H1 (cell line): ENCODE measurements around the gene MXRA7. TPM values are rescaled to one million over a fixed set of nuclear protein-coding genes. Genes with fewer than 3 reads are reported as not detected.

Source experiments
- CTCF ChIA-PET: fragments of 300-600 bp; sonication (Branson Sonifier 250); formaldehyde crosslinking; loops from one replicate; lab custom pipeline; 2021; ENCODE audit not compliant: partially characterized antibody; lab: Charles Lee
- POLR2A ChIA-PET: fragments of 300-600 bp; sonication (Branson Sonifier 250); formaldehyde crosslinking; loops from one replicate; lab custom pipeline; 2021; ENCODE audit warnings: inconsistent platforms; ENCODE audit not compliant: partially characterized antibody; lab: Charles Lee
- DNase-seq, 2 experiments: peaks; one replicate each; pipeline versions ENCODE4 v3.0.0 to v3.0.0-alpha.2; 2010 to 2022; ENCODE audit warnings: low spot score in 2 of 2, low read depth in 1 of 2, mixed read lengths in 1 of 2
- FAIRE-seq: peaks from 2 replicates; lab custom pipeline; 2011; peaks lifted over from hg19 to GRCh38; lab: Jason Lieb, UNC
- H2AFZ ChIP-seq: 2 replicates; pipeline ENCODE4 v1.8.1; 2012; ENCODE audit warnings: low read length, inconsistent platforms
- H2AK5ac ChIP-seq: 2 replicates; pipeline ENCODE4 v1.6.1; 2013; ENCODE audit warnings: low read depth, low read length
- H2BK120ac ChIP-seq: replicated peaks from 2 replicates; pipeline ENCODE3; 2013; ENCODE audit warnings: low read depth, low read length, inconsistent platforms
- H2BK12ac ChIP-seq: 2 replicates; pipeline ENCODE4 v1.6.1; 2013; ENCODE audit warnings: low read depth, low read length
- H2BK15ac ChIP-seq: 2 replicates; pipeline ENCODE4 v1.6.1; 2013; ENCODE audit warnings: low read length
- H2BK20ac ChIP-seq: 2 replicates; pipeline ENCODE4 v1.6.1; 2013; ENCODE audit warnings: low read length
- H2BK5ac ChIP-seq: 2 replicates; pipeline ENCODE4 v1.6.1; 2013; ENCODE audit warnings: low read depth, low read length
- H3K14ac ChIP-seq: 2 replicates; pipeline ENCODE4 v1.6.1; 2013; ENCODE audit warnings: inconsistent platforms; ENCODE audit not compliant: insufficient read length
- H3K18ac ChIP-seq: 2 replicates; pipeline ENCODE4 v1.6.1; 2013; ENCODE audit warnings: low read length; ENCODE audit errors: extremely low read depth
- H3K23ac ChIP-seq: 2 replicates; pipeline ENCODE4 v1.6.1; 2013; ENCODE audit warnings: inconsistent platforms; ENCODE audit not compliant: insufficient read length
- H3K23me2 ChIP-seq: 2 replicates; pipeline ENCODE4 v1.6.1; 2013; ENCODE audit warnings: low read depth, low read length
- H3K27ac ChIP-seq: 2 replicates; pipeline ENCODE4 v1.6.1; 2011; ENCODE audit warnings: low read depth, low read length, inconsistent platforms
- H3K27me3 ChIP-seq, 4 experiments: replicated peaks in 1 of 4; 1 replicate in 1 of 4; 2 replicates in 3 of 4; pipeline versions ENCODE4 v1.6.1 to v1.8.1; 2011 to 2013; ENCODE audit warnings: low read length in 3 of 4, mild to moderate bottlenecking in 3 of 4, inconsistent platforms in 2 of 4, mixed read lengths in 2 of 4, moderate library complexity in 1 of 4; ENCODE audit not compliant: control insufficient read depth in 3 of 4, insufficient read depth in 3 of 4; ENCODE audit errors: extremely low read depth in 1 of 4
- H3K36me3 ChIP-seq, 4 experiments: 2 replicates each; pipeline versions ENCODE4 v1.6.1 to v1.8.1; 2011 to 2013; ENCODE audit warnings: mild to moderate bottlenecking in 4 of 4, low read length in 3 of 4, moderate library complexity in 2 of 4, control low read depth in 1 of 4, inconsistent platforms in 1 of 4; ENCODE audit not compliant: insufficient read depth in 4 of 4, control insufficient read depth in 2 of 4
- H3K4ac ChIP-seq: replicated peaks from 2 replicates; pipeline ENCODE3; 2013; ENCODE audit warnings: low read length, low read depth, mixed read lengths, inconsistent platforms; ENCODE audit not compliant: insufficient read length
- H3K4me1 ChIP-seq, 4 experiments: replicated peaks in 1 of 4; 1 replicate in 1 of 4; 2 replicates in 3 of 4; pipeline versions ENCODE4 v1.6.1 to v1.8.1; 2011 to 2013; ENCODE audit warnings: low read length in 3 of 4, inconsistent platforms in 2 of 4, mixed read lengths in 1 of 4; ENCODE audit not compliant: insufficient read depth in 4 of 4, control insufficient read depth in 3 of 4
- H3K4me2 ChIP-seq, 2 experiments: 2 replicates each; pipeline versions ENCODE4 v1.6.1 to v1.8.1; 2011 to 2013; ENCODE audit warnings: low read depth in 2 of 2, low read length in 2 of 2, control low read depth in 1 of 2, inconsistent platforms in 1 of 2, mild to moderate bottlenecking in 1 of 2; ENCODE audit not compliant: insufficient read depth in 1 of 2
- H3K4me3 ChIP-seq, 4 experiments: fragments of 200-600, 300-600 bp in 1 of 4; sonication (generic), shearing (Covaris generic), sonication (Bioruptor Twin) in 1 of 4; 2 replicates each; pipeline versions ENCODE4 v1.5.1 to v1.8.1; 2011 to 2016; ENCODE audit warnings: low read length in 4 of 4, low read depth in 3 of 4, control low read depth in 2 of 4, inconsistent platforms in 2 of 4, mild to moderate bottlenecking in 2 of 4, mixed read lengths in 1 of 4, moderate library complexity in 1 of 4; ENCODE audit not compliant: insufficient read depth in 2 of 4; ENCODE audit errors: extremely low read depth in 1 of 4
- H3K56ac ChIP-seq: replicated peaks from 2 replicates; pipeline ENCODE3; 2013; ENCODE audit warnings: low read depth, mild to moderate bottlenecking, mixed read lengths, low read length, inconsistent platforms; ENCODE audit not compliant: insufficient read length
- H3K79me1 ChIP-seq: 2 replicates; pipeline ENCODE4 v1.6.1; 2013; ENCODE audit warnings: low read depth, low read length, control low read depth
- H3K79me2 ChIP-seq, 2 experiments: 2 replicates each; pipeline versions ENCODE4 v1.6.1 to v1.8.1; 2012 to 2013; ENCODE audit warnings: low read length in 2 of 2, mild to moderate bottlenecking in 2 of 2, inconsistent platforms in 1 of 2; ENCODE audit not compliant: insufficient read depth in 2 of 2, control insufficient read depth in 1 of 2
- H3K9ac ChIP-seq, 4 experiments: replicated peaks in 1 of 4; 1 replicate in 1 of 4; 2 replicates in 3 of 4; pipeline versions ENCODE4 v1.6.1 to v1.8.1; 2011 to 2013; ENCODE audit warnings: low read depth in 3 of 4, low read length in 3 of 4, control low read depth in 2 of 4, mild to moderate bottlenecking in 2 of 4, moderate library complexity in 2 of 4, inconsistent platforms in 1 of 4; ENCODE audit errors: extremely low read depth in 1 of 4
- H3K9me3 ChIP-seq, 2 experiments: 2 replicates each; pipeline versions ENCODE4 v1.6.1 to v1.8.1; 2012 to 2013; ENCODE audit warnings: mild to moderate bottlenecking in 2 of 2, moderate library complexity in 2 of 2, control low read depth in 1 of 2, inconsistent platforms in 1 of 2, low read depth in 1 of 2, low read length in 1 of 2, mixed read lengths in 1 of 2; ENCODE audit not compliant: insufficient read depth in 2 of 2
- H4K20me1 ChIP-seq, 2 experiments: replicated peaks in 1 of 2; 2 replicates each; pipeline versions ENCODE3 to v1.8.1; 2011 to 2013; ENCODE audit warnings: inconsistent platforms in 2 of 2, low read length in 2 of 2, mild to moderate bottlenecking in 1 of 2; ENCODE audit not compliant: insufficient read depth in 2 of 2, control insufficient read depth in 1 of 2
- H4K5ac ChIP-seq: 2 replicates; pipeline ENCODE4 v1.6.1; 2013; ENCODE audit warnings: low read length, low read depth, mixed read lengths, inconsistent platforms; ENCODE audit not compliant: insufficient read length
- H4K8ac ChIP-seq: 2 replicates; pipeline ENCODE4 v1.8.0; 2013; ENCODE audit warnings: mild to moderate bottlenecking, moderate library complexity, low read length, inconsistent platforms; ENCODE audit not compliant: insufficient read depth; ENCODE audit errors: extremely low read depth
- H4K91ac ChIP-seq: replicated peaks from 2 replicates; pipeline ENCODE3; 2013; ENCODE audit warnings: low read length, mixed read lengths, inconsistent platforms; ENCODE audit not compliant: insufficient read length
- BACH1 ChIP-seq: IDR thresholded peaks from 2 replicates; pipeline ENCODE4 v1.6.1; 2012; ENCODE audit warnings: low read length, improper control_type of control experiment
- EP300 ChIP-seq, 2 experiments: IDR thresholded peaks; 1 replicate in 1 of 2; 2 replicates in 1 of 2; pipeline ENCODE4 v1.6.1; 2011 to 2012; ENCODE audit warnings: low read depth in 2 of 2, low read length in 2 of 2, mild to moderate bottlenecking in 2 of 2, borderline replicate concordance in 1 of 2, inconsistent platforms in 1 of 2, moderate library complexity in 1 of 2
- GABPA ChIP-seq: IDR thresholded peaks from 2 replicates; pipeline ENCODE4 v1.6.1; 2011; ENCODE audit warnings: mild to moderate bottlenecking, low read length, moderate library complexity, borderline replicate concordance; ENCODE audit not compliant: insufficient read depth
- HDAC6 ChIP-seq: IDR thresholded peaks from one replicate; pipeline ENCODE4 v1.7.1; 2012; ENCODE audit warnings: low read depth, mild to moderate bottlenecking, inconsistent platforms, low read length, moderate library complexity
- KDM1A ChIP-seq: fragments of 200-600, 300-600 bp; sonication (generic); IDR thresholded peaks from 2 replicates; pipeline ENCODE4 v1.7.1; 2016; ENCODE audit warnings: mild to moderate bottlenecking, low read length, borderline replicate concordance
- MAX ChIP-seq: IDR thresholded peaks from 2 replicates; pipeline ENCODE4 v1.6.1; 2012; ENCODE audit warnings: inconsistent platforms
- NRF1 ChIP-seq: IDR thresholded peaks from 2 replicates; pipeline ENCODE4 v1.6.1; 2011; ENCODE audit warnings: mild to moderate bottlenecking, low read depth, low read length, improper control_type of control experiment
- PHF8 ChIP-seq: fragments of 200-600 bp; sonication (generic); conservative IDR thresholded peaks from 2 replicates; pipeline ENCODE4 v1.7.1; 2012; ENCODE audit warnings: low read depth, mild to moderate bottlenecking, inconsistent platforms, low read length, moderate library complexity
- RAD21 ChIP-seq, 2 experiments: IDR thresholded peaks in 1 of 2; conservative IDR thresholded peaks in 1 of 2; 2 replicates each; pipeline ENCODE4 v1.6.1; 2011; ENCODE audit warnings: low read depth in 2 of 2, low read length in 2 of 2, improper control_type of control experiment in 1 of 2, inconsistent platforms in 1 of 2, mild to moderate bottlenecking in 1 of 2, moderate library complexity in 1 of 2
- SIRT6 ChIP-seq: IDR thresholded peaks from one replicate; pipeline ENCODE4 v1.7.1; 2012; ENCODE audit warnings: low read length, inconsistent platforms
- USF2 ChIP-seq: IDR thresholded peaks from 2 replicates; pipeline ENCODE4 v1.6.1; 2011; ENCODE audit warnings: low read length, improper control_type of control experiment
- WGBS, 2 experiments: shearing (Covaris generic) in 1 of 2; methylation state at CpG; one replicate each; pipeline versions ENCODE4 v1.1.6 to v1.1.7; 2013 to 2015; ENCODE audit warnings: low lambda C conversion rate in 2 of 2, mixed read lengths in 2 of 2, inconsistent platforms in 1 of 2, low coverage in 1 of 2, missing lambda C conversion rate in 1 of 2; ENCODE audit not compliant: insufficient replicate concordance in 2 of 2, insufficient coverage in 1 of 2, insufficient read length in 1 of 2; ENCODE audit errors: extremely low coverage in 1 of 2, missing lambda C conversion rate in 1 of 2; 5-methylcytosine and 5-hydroxymethylcytosine counted together
- polyA plus RNA-seq, 7 experiments: library from polyadenylated mRNA; depleted of rRNA in 3 of 7; stranded (reverse) in 5 of 7; unstranded in 2 of 7; fragments of >200 nt in 5 of 7; fragments of 200-250 nt in 2 of 7; gene quantifications; 1 replicate in 5 of 7; 2 replicates in 1 of 7; 4 replicates in 1 of 7; pipeline versions ENCODE4 v1.2.1 to v1.2.3, GENCODE V29; 2011 to 2013; ENCODE audit warnings: missing spikeins in 2 of 7, mixed read lengths in 2 of 7
- total RNA-seq: library from RNA; stranded (reverse); fragmentation: NEBNext Ultra II Directional; extraction: Animal tissue kit (Norgen Biotek cat#: 25700); gene quantifications from 2 replicates; pipeline ENCODE4 v1.2.1, GENCODE V29; 2021

Gene MXRA7
- total and polyA plus RNA-seq, 2 of the 8 experiments (the other 6 are each of a cell fraction or from before 2014, with no cell fraction given) = 17.8 to 26.6 TPM

- POLR2A ChIA-PET = interaction anchor here (0.8 to 1.5 kb wide), 6 partner anchors 8 to 142 kb away, joined by 3 to 4 read pairs (median 3); no protein-coding TSS in a partner anchor
- Histone ChIP-seq H4K5ac (no peak overlapping the region), H2BK15ac (no peak overlapping the region; the same call in 1 of the 2 replicates), H4K20me1 (no peaks in the 10 kb centered on the region), H2AK5ac (no peak overlapping the region), H2BK20ac (no peak overlapping the region), H3K56ac (no peak overlapping the region), H2AFZ (no peak overlapping the region), H3K23ac (no peak overlapping the region), H3K36me3 (no peaks in the 10 kb centered on the region), H2BK120ac (no peak overlapping the region), H3K79me1 (peaks cover 3% of the 10 kb centered on the region; the same call in 1 of the 2 replicates), H3K79me2 (no peaks in the 10 kb centered on the region), H4K91ac (peak overlapping the region; percentile 54), H3K4me2 (peak overlapping the region; percentile 8 to 27; a peak in 2 of 4 replicates), H3K4ac (no peak overlapping the region), H2BK5ac (peak overlapping the region; percentile 67; the same call in 1 of the 2 replicates), H3K27ac (no peak overlapping the region), H3K23me2 (no peaks in the 10 kb centered on the region), H3K18ac (peak overlapping the region; percentile 85; the same call in 1 of the 2 replicates), H2BK12ac (no peak overlapping the region), H3K4me3 (no peak overlapping the region), H3K4me1 (peaks cover 0 to 29% (median 23%) of the 10 kb centered on the region in 4 experiments; a peak in 6 of 7 replicates), H3K14ac (no peak overlapping the region), H3K9me3 (no peaks in the 10 kb centered on the region), H3K27me3 (no peaks in the 10 kb centered on the region; a peak in 1 of 7 replicates), H4K8ac (no peak overlapping the region; the same call in 1 of the 2 replicates), H3K9ac (no peak overlapping the region; a peak in 1 of 7 replicates)
- WGBS, 2 experiments = 82% methylated on average over 11 of the region's 11 CpGs; no CpG with 5 or more reads in 1 of the 2 experiments
- DNase-seq (no peak), FAIRE-seq (no peak)
- CTCF ChIA-PET = interaction anchor here (0.7 to 3.9 kb wide), 7 partner anchors 8 to 77 kb away, joined by 3 to 24 read pairs (median 7); no protein-coding TSS in a partner anchor
- TF ChIP-seq MAX = no peak
- TF ChIP-seq HDAC6 = no peak
- no peak for TF ChIP-seq KDM1A
- no peak for TF ChIP-seq USF2
- TF ChIP-seq RAD21 (IDR thresholded peaks at IDR 0.05 in 1 of 2, conservative IDR thresholded peaks at IDR 0.05 in 1 of 2; ENCODE audit: low read depth in 2 of 2, low read length in 2 of 2) = no peak
- no peak for TF ChIP-seq GABPA
- no peak for TF ChIP-seq NRF1
- TF ChIP-seq BACH1 = no peak
- TF ChIP-seq SIRT6 = no peak
- TF ChIP-seq EP300 (IDR thresholded peaks at IDR 0.05; ENCODE audit: borderline replicate concordance in 1 of 2, low read depth in 2 of 2, low read length in 2 of 2) = no peak
- no peak for TF ChIP-seq PHF8
Observed at GRCh38 chr17:76701471-76701967, 9.2 kb downstream of the MXRA7 start.
